H1 (cell line): ENCODE results near the gene PDIA3. TPM values are rescaled to one million over a fixed set of nuclear protein-coding genes. Genes with fewer than 3 reads are reported as not detected.

Experiments used
- ATF2 ChIP-seq: IDR thresholded peaks from 2 replicates; pipeline ENCODE4 v1.6.1; 2012; ENCODE audit warnings: low read length, inconsistent platforms
- CTCF ChIP-seq, 3 experiments: IDR thresholded peaks; 1 replicate in 2 of 3; 2 replicates in 1 of 3; pipeline versions ENCODE4 v1.5.1 to v1.6.1; 2011; ENCODE audit warnings: low read length in 3 of 3, mild to moderate bottlenecking in 3 of 3, inconsistent platforms in 2 of 3, low read depth in 1 of 3, moderate library complexity in 1 of 3; ENCODE audit not compliant: insufficient read depth in 1 of 3; ENCODE audit errors: control extremely low read depth in 1 of 3
- EZH2 ChIP-seq: fragments of 200-600 bp; sonication (generic); IDR thresholded peaks from 2 replicates; pipeline ENCODE4 v1.7.1; 2012; ENCODE audit warnings: low read depth, mild to moderate bottlenecking, moderate library complexity, low read length, inconsistent platforms; ENCODE audit not compliant: severe bottlenecking
- JUN ChIP-seq: IDR thresholded peaks from 2 replicates; pipeline ENCODE4 v1.6.1; 2011; ENCODE audit warnings: low read depth, mild to moderate bottlenecking, improper control_type of control experiment, low read length
- KDM1A ChIP-seq: fragments of 200-600, 300-600 bp; sonication (generic); IDR thresholded peaks from 2 replicates; pipeline ENCODE4 v1.7.1; 2016; ENCODE audit warnings: mild to moderate bottlenecking, low read length, borderline replicate concordance
- POLR2AphosphoS5 ChIP-seq: IDR thresholded peaks from 2 replicates; pipeline ENCODE4 v1.6.1; 2011; ENCODE audit warnings: low read depth, low read length
- RFX5 ChIP-seq: IDR thresholded peaks from 2 replicates; pipeline ENCODE4 v1.6.1; 2011; ENCODE audit warnings: low read depth, low read length, improper control_type of control experiment, borderline replicate concordance
- SUZ12 ChIP-seq: fragments of 200-600 bp; sonication (generic); IDR thresholded peaks from 2 replicates; pipeline ENCODE4 v1.6.1; 2012; ENCODE audit warnings: mild to moderate bottlenecking, inconsistent platforms, low read length, moderate library complexity, mixed read lengths
- polyA plus RNA-seq, 7 experiments: library from polyadenylated mRNA; depleted of rRNA in 3 of 7; stranded (reverse) in 5 of 7; unstranded in 2 of 7; fragments of >200 nt in 5 of 7; fragments of 200-250 nt in 2 of 7; gene quantifications; 1 replicate in 5 of 7; 2 replicates in 1 of 7; 4 replicates in 1 of 7; pipeline versions ENCODE4 v1.2.1 to v1.2.3, GENCODE V29; 2011 to 2013; ENCODE audit warnings: missing spikeins in 2 of 7, mixed read lengths in 2 of 7
- total RNA-seq: library from RNA; stranded (reverse); fragmentation: NEBNext Ultra II Directional; extraction: Animal tissue kit (Norgen Biotek cat#: 25700); gene quantifications from 2 replicates; pipeline ENCODE4 v1.2.1, GENCODE V29; 2021

Gene PDIA3
- total and polyA plus RNA-seq, 2 of the 8 experiments (the other 6 are each of a cell fraction or from before 2014, with no cell fraction given) = 90.4 to 655 TPM

- TF ChIP-seq CTCF (IDR thresholded peaks at IDR 0.05; ENCODE audit: control extremely low read depth in 1 of 3, insufficient read depth in 1 of 3, low read depth in 1 of 3, low read length in 3 of 3) (no peak), JUN (no peak), EZH2 (no peak), RFX5 (no peak), KDM1A (no peak), ATF2 (no peak), POLR2AphosphoS5 (no peak), SUZ12 (no peak)
Observed at GRCh38 chr15:43763819-43764446, 17.7 kb downstream of the PDIA3 start (continued).
